ENCODE measurements around the gene NFAM1.

DNA sequence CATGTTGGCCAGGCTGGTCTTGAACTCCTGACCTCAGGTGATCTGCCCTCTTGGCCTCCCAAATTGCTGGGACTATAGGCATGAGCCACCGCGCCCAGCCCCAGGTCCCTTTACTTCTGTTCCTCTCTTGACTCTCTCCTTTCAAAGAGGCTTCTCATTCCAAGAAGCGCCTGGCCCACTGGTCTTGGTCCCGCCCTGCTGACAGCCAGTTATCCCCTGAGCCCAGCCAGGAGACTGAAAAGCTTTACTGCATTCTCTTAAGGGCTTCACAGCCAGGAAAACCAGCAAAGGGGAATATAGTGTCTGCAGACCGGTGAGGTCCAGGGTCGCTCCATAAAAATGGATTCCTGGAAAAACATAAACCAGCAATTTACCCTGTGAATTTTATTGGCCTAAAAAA is 68.3 kb downstream of the NFAM1 start:
- TF ChIP-seq POLR2A (IDR thresholded peaks at IDR 0.05; ENCODE audit: low read depth, low read length) (no peak), POLR2AphosphoS5 (IDR thresholded peaks at IDR 0.05; ENCODE audit: low read depth, low read length) (no peak), TAF1 (IDR thresholded peaks at IDR 0.05; ENCODE audit: low read depth, low read length) (no peak), PAX5 (IDR thresholded peaks at IDR 0.05; ENCODE audit: insufficient read depth, low read length, severe bottlenecking) (no peak)
